ENCODE measurements around the gene HTD2.

DNA sequence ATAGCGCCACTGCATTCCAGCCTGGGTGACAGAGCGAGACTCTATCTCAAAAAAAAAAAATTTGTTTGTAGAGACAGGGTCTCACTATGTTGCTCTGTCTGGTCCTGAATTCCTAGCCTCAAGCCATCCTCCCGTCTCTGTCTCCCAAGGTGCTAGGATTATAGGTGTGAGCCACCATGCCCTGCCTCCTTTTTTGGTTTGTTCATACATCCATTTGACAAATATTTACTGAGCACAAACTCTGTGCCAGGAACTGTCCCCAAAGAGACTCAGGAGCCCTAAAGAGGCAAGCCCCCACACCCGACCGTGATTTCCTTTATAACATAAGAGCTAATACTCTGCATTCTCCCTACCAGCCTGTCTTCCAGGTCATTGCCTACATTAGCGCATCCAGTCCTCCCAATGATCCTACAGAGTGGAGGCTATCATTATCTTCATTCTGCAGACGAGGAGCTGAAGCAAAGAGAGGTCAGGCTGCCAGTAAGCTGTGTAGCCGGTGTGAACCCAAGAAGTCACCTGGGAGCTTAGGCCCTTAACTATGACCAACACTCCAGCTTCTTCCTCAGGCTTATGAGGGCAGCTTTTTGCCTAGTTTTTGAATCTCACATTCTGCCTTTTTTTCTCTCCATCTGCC is 20.1 kb downstream of the HTD2 start:
- TF ChIP-seq EZH2phosphoT487 (IDR thresholded peaks at IDR 0.05; ENCODE audit: insufficient read depth, low read depth) (no peak), EZH2 (IDR thresholded peaks at IDR 0.05; ENCODE audit: insufficient read depth, poor library complexity, severe bottlenecking) (no peak)
